Omental fat pad (tissue), 4 donors: ENCODE results near the gene BAHD1. TPM values are rescaled to one million over a fixed set of nuclear protein-coding genes. Genes with fewer than 3 reads are reported as not detected.

Source experiments
- ATAC-seq: fragments of 150-250 bp; one replicate; pipeline ENCODE4 v1.9.1; 2016; ENCODE audit warnings: mild to moderate bottlenecking, moderate library complexity; ENCODE audit not compliant: low FRiP score
- DNase-seq: peaks from one replicate; pipeline ENCODE4 v3.0.0-alpha.2; 2019; ENCODE audit warnings: low spot score
- total RNA-seq, 4 donors: library from RNA; depleted of rRNA; stranded (reverse); fragments of >200 nt; gene quantifications; one replicate each; pipeline ENCODE4 v1.1.0, GENCODE V29; 2016
- TF ChIP-seq, protein P1 (sequence below), 3 donors: fragments of 450-650 bp; IDR thresholded peaks; one replicate each; pipeline ENCODE4 v1.5.1; 2016 to 2017; ENCODE audit warnings: antibody characterized with exemption in 3 of 3, mild to moderate bottlenecking in 3 of 3, moderate library complexity in 2 of 3

Gene BAHD1
- total RNA-seq, 4 donors from 2014 or later = 9.7 to 17.4 (median 11.4) TPM

GRCh38 chr15:40510201-40510600 lies 69.4 kb downstream of the BAHD1 start:
- TF ChIP-seq, protein P1, sequence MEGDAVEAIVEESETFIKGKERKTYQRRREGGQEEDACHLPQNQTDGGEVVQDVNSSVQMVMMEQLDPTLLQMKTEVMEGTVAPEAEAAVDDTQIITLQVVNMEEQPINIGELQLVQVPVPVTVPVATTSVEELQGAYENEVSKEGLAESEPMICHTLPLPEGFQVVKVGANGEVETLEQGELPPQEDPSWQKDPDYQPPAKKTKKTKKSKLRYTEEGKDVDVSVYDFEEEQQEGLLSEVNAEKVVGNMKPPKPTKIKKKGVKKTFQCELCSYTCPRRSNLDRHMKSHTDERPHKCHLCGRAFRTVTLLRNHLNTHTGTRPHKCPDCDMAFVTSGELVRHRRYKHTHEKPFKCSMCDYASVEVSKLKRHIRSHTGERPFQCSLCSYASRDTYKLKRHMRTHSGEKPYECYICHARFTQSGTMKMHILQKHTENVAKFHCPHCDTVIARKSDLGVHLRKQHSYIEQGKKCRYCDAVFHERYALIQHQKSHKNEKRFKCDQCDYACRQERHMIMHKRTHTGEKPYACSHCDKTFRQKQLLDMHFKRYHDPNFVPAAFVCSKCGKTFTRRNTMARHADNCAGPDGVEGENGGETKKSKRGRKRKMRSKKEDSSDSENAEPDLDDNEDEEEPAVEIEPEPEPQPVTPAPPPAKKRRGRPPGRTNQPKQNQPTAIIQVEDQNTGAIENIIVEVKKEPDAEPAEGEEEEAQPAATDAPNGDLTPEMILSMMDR (IDR thresholded peaks at IDR 0.05) = no peak
- no peak for DNase-seq
- no peak for ATAC-seq

DNA sequence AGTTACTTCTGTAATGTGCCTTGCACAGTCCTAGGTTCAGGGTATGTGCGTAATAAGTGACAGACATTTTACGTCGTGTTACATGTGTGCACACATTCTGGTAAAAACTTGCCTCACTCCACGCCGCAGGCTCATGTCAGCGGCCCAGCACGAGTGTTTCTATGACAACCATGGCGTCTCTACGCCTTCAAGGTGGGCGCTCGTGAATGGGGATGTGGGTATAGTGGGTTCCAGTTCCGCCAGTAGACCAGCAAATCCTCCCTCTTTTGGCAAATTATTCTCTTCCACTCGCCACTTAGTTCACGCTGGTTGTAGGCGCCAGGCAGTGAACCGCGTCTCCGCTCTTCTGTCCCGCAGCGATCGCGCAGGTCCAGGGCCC lies 70.3 kb downstream of the BAHD1 start:
- no peak for DNase-seq
- no peak for ATAC-seq
- TF ChIP-seq, protein P1 (IDR thresholded peaks at IDR 0.05) = no peak

DNA sequence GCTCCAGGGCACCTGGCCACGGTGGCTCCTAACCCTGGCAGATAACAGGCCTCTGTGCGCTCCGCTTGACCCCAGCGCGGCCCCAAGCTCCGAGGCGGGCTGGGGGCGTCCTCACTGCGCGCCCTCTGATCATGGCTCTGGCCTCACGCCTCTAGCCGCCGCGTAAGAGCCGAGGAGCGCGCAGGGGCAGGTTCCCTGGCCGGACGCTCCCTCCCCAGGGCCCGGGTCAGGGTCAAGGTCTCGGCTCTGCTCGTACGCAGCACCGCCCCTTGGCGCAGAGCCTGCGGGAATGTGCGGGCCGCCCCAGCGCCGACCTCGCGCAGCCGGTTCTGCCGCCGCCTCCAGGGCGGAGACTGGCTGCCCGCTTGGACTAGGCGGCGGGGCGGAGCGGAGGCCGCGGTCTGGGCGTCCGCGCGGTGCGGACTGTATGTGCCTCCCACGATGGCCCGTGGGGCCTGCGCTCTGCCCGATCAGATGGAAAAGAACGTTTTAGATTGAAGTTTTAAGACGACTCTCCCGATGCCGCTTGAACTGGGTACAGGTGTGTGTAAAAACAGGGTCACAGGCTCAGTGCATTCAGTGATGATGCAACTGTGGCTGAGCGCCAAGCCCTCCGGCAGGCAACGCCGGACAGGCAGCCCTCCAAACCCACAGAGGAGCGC lies 70.8 kb downstream of the BAHD1 start:
- no peak for DNase-seq

GRCh38 chr15:40512440-40512839 lies 71.7 kb downstream of the BAHD1 start:
- TF ChIP-seq, protein P1 (IDR thresholded peaks at IDR 0.05) = no peak
- ATAC-seq = no peak
- no peak for DNase-seq

More for the DNA sequence above, 70.8 kb downstream of the BAHD1 start:
- ATAC-seq = peak; percentile 77
- TF ChIP-seq, protein P1 (IDR thresholded peaks at IDR 0.05) = no peak

GRCh38 chr15:40513609-40514008 lies 72.9 kb downstream of the BAHD1 start:
- ATAC-seq (no peak), DNase-seq (no peak)
- TF ChIP-seq, protein P1 (IDR thresholded peaks at IDR 0.05) = no peak

DNA sequence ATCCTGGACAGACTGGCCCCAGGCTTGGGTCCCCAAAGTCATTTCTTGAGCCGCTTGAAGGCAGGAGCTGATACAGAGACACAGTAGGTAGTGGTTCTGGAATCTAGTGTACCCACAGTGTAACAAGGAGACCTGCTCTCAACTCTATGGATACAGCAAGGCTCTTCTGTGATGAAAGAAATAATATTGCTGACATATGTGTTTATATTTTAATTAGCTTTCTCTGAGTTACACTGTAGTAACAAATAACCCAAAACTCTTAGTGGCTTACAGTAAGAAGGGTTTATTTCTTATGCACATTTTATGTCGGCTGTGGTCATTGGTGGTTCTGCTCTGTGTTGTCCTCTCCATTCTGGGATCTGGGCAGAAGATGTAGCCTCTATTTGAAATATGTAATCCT lies 75.6 kb downstream of the BAHD1 start:
- TF ChIP-seq, protein P1 (IDR thresholded peaks at IDR 0.05) = no peak
- ATAC-seq (no peak), DNase-seq (no peak)

Other genes with a start within 250 kb of the BAHD1 start
- gene PAK6, start 201.9 kb upstream of the BAHD1 start, total RNA-seq = 1 to 10 TPM in 1 of 4 donors, under 1 TPM in 1, not detected in 2; 0.72 to 1.5 TPM
- not detected for gene ANKRD63, start 157.9 kb upstream of the BAHD1 start, total RNA-seq
- gene PLCB2, start 133.0 kb upstream of the BAHD1 start, total RNA-seq = 10 to 100 TPM; 12.0 to 35.1 (median 25.0) TPM
- 10 to 100 TPM in 3 of 4 donors, 1 to 10 TPM in 1; 9.1 to 17.5 (median 12.2) TPM for gene INAFM2, start 117.3 kb upstream of the BAHD1 start, total RNA-seq
- gene CCDC9B, start 100.0 kb upstream of the BAHD1 start, total RNA-seq = 1 to 10 TPM; 1.1 to 7.4 (median 4.5) TPM
- gene PHGR1, start 89.9 kb upstream of the BAHD1 start, total RNA-seq = not detected
- gene DISP2, start 82.7 kb upstream of the BAHD1 start, total RNA-seq = 1 to 10 TPM in 1 of 4 donors, under 1 TPM in 3; under 0.01 to 1.1 (median 0.12) TPM
- gene KNSTRN, start 58.2 kb upstream of the BAHD1 start, total RNA-seq = 10 to 100 TPM in 2 of 4 donors, 1 to 10 TPM in 2; 5.8 to 16.0 (median 11.9) TPM
- 10 to 100 TPM; 45.0 to 63.5 (median 54.2) TPM for gene IVD, start 35.2 kb upstream of the BAHD1 start, total RNA-seq
- 10 to 100 TPM in 3 of 4 donors, 1 to 10 TPM in 1; 6.6 to 17.8 (median 10.1) TPM for gene CHST14, start 30.0 kb downstream of the BAHD1 start, total RNA-seq
- 10 to 100 TPM; 26.0 to 37.2 (median 33.4) TPM for gene CCDC32, start 124.1 kb downstream of the BAHD1 start, total RNA-seq
- 1 to 10 TPM; 2.3 to 7.8 (median 4.5) TPM for gene RPUSD2, start 128.3 kb downstream of the BAHD1 start, total RNA-seq
- gene KNL1, start 153.3 kb downstream of the BAHD1 start, total RNA-seq = 1 to 10 TPM in 2 of 4 donors, under 1 TPM in 2; 0.19 to 3.5 (median 1.1) TPM